AG20443 (cell line): ENCODE measurements around the gene G6PD.
"Not testable (repeated sequence)": the region's sequence is repeated elsewhere in the genome, so short reads cannot be mapped to it uniquely, and the experiment has no call there.

Experiments used
- DNase-seq: peaks from one replicate; pipeline ENCODE4 v3.0.0; 2012; ENCODE audit warnings: low spot score, mixed read lengths

The G6PD gene

GRCh38 chrX:154515090-154515965 lies 31.3 kb downstream of the G6PD start:
- DNase-seq = no peak

- no peak for DNase-seq
Measured at GRCh38 chrX:154513716-154514115, 32.9 kb downstream of the G6PD start.

- DNase-seq = no peak
Measured at GRCh38 chrX:154512879-154513553, 33.6 kb downstream of the G6PD start.

GRCh38 chrX:154511761-154512160 lies 34.9 kb downstream of the G6PD start:
- DNase-seq = no peak

DNA sequence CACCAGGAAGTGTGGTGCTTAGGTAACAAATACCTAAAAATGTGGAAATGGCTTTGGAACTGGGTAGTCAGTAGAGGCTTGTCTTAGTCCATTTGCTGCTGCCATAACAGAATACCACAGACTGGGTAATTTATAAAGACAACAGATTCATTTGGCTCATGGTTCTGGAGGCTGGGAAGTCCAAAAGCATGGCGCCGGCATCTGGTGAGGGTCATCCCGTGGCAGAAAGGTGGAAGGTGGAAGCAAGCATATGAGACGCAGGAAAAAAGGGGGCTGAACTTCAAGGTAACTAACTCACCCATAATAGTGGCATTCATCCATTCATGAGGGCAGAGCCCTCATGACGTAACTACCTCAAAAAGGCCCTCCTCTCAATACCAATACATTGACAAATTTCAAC lies 37.2 kb downstream of the G6PD start:
- no peak for DNase-seq

DNA sequence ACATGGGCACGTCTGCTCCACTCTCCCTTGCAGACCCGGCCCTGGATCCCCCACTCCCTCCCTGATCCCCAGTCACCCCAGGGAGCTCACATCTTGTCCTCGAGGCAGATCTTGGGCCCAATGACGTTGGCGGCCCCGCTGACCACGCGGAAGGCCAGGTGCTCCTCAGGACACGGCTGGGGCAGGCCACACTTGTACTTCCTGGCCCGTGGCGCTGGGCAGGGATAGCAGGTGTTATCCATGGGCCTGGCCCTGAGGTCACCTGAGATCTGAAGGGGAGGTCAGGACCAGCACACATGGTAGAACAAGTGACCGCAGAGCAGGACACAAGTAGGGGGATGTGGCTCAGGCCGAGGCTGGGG lies 38.3 kb downstream of the G6PD start:
- no peak for DNase-seq

DNA sequence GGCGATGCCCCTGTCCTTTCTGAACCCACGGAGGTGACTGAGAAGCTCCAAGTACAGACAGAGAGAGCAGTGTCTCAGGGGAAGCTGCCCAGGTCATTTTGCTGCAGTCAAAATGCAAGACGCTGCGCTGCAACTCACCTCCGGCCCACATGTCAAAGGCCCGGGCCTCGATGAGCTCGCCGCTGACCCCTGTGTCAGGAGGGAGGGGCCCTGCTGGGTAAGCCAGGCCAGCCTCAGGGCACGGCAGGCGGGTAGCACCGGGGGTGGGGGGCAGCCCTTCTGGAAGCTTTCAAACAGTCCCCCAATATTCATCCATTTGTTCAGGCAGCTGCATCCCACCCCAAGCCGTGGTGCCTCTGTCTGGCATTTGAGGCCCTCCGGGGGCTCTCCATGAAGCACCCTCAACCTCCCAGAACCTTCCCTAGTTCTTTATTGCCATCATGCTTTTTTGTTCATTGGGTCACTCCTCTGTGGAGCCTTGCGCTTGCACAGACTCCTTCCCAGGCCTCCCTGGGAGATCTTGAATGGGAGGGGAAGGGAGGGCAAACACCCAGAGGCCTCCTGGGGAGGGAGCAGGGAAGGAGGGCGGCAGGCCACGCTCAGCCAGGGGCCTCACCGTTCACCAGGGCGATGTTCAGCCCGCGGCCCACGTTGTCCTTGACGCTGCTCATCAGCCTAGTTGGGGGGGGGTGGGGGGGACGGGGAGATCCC lies 38.8 kb downstream of the G6PD start:
- DNase-seq = no peak

DNA sequence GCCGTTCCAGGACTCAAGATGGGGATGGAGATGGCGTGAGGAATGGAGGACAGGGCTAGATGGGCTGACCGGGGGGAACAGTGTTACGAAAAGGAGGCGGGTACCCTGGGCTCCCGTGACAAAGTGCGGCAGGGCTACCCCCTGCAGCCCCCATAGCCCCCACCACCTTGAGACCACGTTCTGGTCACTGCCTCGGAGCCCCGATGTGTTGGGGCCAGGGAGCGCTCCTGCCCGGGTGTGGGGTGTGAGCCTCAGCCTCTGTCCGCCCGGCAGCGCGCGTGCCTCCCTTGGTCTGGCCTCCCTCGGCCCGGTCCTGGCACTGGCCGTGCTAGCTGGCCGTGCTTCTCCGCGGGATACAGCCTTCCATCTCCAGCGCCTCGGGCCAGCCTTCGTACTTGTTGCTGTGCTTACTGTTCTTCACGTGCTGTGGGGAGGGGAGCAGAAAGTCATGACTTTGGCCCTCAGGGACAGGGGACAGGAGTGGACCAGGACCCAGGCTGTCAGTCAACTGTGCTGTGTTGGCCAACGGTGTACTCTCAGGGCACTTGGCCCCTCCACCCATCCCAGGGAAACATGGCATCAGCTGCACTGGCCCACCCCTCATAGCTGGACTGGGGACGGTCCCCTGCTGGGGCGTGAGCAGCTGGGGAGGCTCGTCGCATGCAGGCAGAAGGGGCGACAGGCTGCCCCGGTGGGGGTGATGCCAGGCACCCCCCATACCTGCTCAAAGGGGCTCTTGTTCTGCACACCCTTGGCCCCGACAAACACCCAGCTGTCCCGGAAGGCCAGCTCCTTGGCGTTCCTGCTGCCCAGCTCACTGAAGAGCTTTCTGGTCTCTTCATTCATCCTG lies 39.9 kb downstream of the G6PD start:
- DNase-seq = no peak

DNA sequence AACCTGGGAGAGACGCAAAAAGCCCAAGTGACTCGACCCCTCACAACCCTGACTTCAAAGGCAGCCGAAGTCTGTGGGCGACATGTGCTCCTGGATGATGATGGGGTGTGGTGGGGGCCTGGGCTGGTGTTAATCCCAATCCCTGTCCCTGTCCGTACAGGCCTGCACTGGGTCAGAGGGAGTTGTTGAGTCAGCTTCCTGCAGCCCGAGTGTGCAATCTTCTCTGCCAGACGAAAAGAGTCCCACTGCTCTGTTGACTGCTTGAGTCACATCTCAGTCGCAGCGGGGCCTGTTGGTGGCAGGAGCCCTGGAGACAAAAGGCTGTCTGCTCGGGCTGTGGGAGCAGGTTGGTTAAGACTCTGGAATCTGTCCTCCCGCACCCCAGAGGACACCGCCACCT lies 40.9 kb downstream of the G6PD start:
- peak; percentile 48 for DNase-seq

DNA sequence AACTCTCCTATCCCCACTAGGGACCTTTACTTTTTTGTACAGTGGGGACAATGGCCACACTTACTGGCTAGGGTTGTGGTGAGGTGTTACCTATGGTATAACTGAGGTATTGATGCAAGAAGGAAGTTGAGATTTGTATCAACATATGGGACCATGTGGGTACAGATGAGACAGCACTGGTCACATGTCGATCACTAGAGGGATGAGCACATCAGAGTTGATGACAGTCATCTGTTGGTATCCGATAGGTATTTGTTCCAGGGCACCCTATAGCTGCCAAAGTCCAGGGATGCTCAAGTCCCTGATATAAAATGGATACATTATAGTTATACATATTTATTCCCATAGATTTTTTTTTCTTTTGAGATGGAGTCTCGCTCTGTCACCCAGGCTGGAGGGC lies 43.7 kb downstream of the G6PD start:
- no peak for DNase-seq

DNA sequence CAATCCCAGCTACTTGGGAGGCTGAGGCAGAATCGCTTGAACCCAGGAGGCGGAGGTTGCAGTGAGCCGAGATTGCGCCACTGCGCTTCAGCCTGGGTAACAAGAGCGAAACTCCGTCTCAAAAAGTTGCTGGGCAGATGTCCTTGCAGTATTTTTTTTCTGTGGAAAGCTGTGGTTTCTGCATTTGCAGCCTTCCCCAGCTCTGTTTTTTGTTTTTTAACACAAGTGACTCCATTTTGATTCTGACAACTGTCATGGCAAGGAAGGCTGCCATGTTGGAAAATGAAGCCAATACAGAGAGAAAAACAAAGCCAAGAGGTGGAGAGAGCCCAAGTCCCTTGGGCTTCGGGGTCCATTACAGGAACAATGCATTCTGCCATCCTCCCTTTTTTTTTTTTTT lies 44.5 kb downstream of the G6PD start:
- no peak for DNase-seq

GRCh38 chrX:154501423-154501822 lies 45.2 kb downstream of the G6PD start:
- DNase-seq = not testable (repeated sequence)

DNA sequence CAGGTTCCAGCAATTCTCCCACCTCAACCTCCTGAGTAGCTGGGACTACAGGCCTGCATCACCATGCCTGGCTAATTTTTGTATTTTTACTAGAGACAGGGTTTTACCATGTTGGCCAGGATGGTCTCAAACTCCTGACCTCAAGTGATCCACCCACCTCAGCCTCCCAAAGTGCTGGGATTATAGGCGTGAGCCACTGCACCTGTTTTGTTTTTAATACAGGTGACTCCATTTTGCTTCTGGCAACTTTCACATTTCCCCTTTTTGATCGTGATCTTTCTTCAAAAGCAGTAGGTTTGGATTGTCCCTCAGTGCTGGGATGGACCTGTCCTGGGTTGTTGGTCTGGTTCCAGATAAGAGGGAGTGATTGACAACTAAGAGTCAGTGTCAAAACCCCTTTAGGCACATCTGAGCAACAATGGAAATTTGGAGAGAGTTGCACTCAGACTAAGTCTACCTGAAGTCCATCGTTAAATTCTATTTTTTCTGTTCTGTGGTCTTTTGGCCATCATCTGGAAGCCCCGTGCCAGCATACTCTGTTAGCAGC lies 50.0 kb downstream of the G6PD start:
- not testable (repeated sequence) for DNase-seq

DNA sequence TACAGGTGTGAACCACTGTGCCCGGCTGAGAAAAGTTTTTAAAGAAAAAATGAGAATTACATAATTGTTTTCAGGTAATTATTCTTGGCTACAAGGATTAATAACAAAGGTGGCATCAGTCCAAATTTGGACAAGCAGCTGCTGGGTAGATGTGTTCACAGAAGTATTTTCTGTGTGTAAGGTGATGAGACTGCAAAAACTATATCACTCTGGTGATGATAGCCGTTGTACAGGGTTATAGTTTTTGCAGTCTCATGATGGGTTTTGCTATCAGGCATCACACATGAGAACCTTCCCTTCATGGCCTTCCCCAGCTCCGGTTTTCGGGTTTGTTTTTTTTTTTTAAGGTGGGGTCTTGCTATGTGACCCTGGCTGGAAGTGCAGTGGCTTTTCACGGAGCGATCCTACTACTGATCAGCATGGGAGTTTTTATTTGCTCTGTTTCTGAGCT lies 51.1 kb downstream of the G6PD start:
- no peak for DNase-seq

DNA sequence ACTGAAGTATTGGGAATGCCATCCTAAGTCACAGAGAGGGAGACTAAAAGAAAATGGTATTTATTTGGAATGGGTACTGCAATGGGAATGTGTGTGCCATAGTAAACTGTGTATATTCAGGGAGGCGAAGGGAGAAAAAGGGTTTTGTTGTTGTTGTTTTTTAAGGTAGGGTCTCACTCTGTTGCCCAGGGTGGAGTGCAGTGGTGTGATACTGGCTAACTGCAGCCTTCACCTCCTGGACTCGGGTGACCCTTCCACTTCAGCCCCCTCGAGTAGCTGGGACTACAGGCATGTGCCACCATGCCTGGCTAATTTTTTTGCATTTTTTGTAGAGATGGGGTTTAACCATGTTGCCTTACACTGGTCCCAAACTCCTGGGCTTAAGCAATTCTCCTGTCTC lies 51.9 kb downstream of the G6PD start:
- no peak for DNase-seq

GRCh38 chrX:154490414-154491083 lies 56.1 kb downstream of the G6PD start, which contains the start of gene SLC10A3:
TSS of gene SLC10A3 (minus strand) at chrX:154490629. CDS start at chrX:154488940, 1,689 bp downstream.
- peak; percentile 95 for DNase-seq

GRCh38 chrX:154490021-154490413 lies 56.6 kb downstream of the G6PD start:
- peak; percentile 34 for DNase-seq

- no peak for DNase-seq
Measured at GRCh38 chrX:154489182-154489581, 57.5 kb downstream of the G6PD start.

DNA sequence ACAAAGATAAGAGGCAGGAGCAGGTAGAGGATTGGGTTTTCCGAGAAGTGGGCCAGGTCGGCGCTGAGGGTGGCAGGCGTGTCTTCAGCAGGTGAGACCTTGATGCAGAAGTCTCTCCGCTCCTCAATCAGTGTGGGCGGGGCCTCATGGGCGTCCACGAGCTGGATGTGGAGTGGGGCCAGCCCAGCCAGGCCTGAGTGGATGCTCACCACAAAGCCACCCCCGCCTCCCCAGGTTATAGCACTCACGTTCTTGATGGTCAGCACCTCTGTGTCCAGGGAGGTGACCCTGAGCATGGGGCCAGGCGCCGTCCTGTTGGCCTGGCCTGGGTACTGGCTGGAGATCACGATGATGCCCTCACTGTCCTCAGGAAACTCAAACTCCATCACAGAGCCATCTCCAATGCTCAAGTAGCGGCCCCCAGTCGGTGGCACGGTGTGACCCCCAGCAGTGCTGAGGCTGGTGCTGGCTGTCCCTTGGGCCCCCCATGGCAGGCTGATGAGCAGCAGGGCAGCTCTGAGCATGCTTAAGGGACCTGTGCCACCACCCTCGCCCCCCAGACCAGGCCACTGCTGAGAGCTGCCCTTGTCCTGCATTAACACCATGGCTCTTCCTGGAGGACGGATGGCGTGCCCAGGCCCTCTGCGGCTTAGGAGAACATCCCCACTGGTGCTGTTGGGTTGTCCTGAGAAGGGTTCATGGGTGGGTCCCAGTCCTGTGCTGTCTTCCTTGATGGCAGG lies 58.1 kb downstream of the G6PD start:
- no peak for DNase-seq
